Activated T-cell treated with anti-CD3 and anti-CD28 coated beads, Interleukin-2, amount 50 U/mL, for 48 hours (primary cell): ENCODE data around the gene TNXB.
"Not testable (repeated sequence)": the region's sequence is repeated elsewhere in the genome, so short reads cannot be mapped to it uniquely, and the experiment has no call there.

ENCODE experiments used
- DNase-seq, 2 experiments: peaks; one replicate each; pipeline ENCODE4 v3.0.0-alpha.2; 2020

TNXB gene

GRCh38 chr6:32108727-32109113 lies 418 bp downstream of the TNXB start:
- DNase-seq = no peak

GRCh38 chr6:32108094-32108627 lies 977 bp downstream of the TNXB start:
- no peak for DNase-seq

- DNase-seq = no peak
These were observed 1.7 kb downstream of the TNXB start for GRCh38 chr6:32107406-32107805.

- no peak for DNase-seq
These were observed 3.7 kb downstream of the TNXB start for GRCh38 chr6:32105433-32105832.

GRCh38 chr6:32102255-32102654 lies 6.9 kb downstream of the TNXB start:
- DNase-seq = no peak

GRCh38 chr6:32100251-32100650 lies 8.9 kb downstream of the TNXB start:
- not testable (repeated sequence) for DNase-seq

- no peak for DNase-seq
These were observed 11.8 kb downstream of the TNXB start for GRCh38 chr6:32097364-32097763.

- no peak for DNase-seq
These were observed 12.5 kb downstream of the TNXB start for GRCh38 chr6:32096394-32097258.

- no peak for DNase-seq
These were observed 13.1 kb downstream of the TNXB start for GRCh38 chr6:32096087-32096393.

- DNase-seq = no peak
These were observed 13.6 kb downstream of the TNXB start for GRCh38 chr6:32095338-32096086.

- DNase-seq = no peak
These were observed 16.2 kb downstream of the TNXB start for GRCh38 chr6:32092760-32093497.

- no peak for DNase-seq
These were observed 19.9 kb downstream of the TNXB start for GRCh38 chr6:32089082-32089828.

GRCh38 chr6:32088487-32089049 lies 20.6 kb downstream of the TNXB start:
- DNase-seq = no peak

- peak; percentile 81 to 86 for DNase-seq
These were observed 21.3 kb downstream of the TNXB start for GRCh38 chr6:32087574-32088486.

- DNase-seq = peak; percentile 64 to 66
These were observed 22.2 kb downstream of the TNXB start for GRCh38 chr6:32086661-32087573.

- DNase-seq = no peak
These were observed 23.2 kb downstream of the TNXB start for GRCh38 chr6:32085759-32086459.

- no peak for DNase-seq
These were observed 24.4 kb downstream of the TNXB start for GRCh38 chr6:32084780-32085179.

GRCh38 chr6:32083812-32084768 lies 25.0 kb downstream of the TNXB start:
- no peak for DNase-seq
